IMR-90 (cell line): ENCODE results near the gene DDX46.

ENCODE experiments used
- BHLHE40 ChIP-seq: fragments of 150-350 bp; IDR thresholded peaks from 2 replicates; pipeline ENCODE4 v1.6.1; 2016; ENCODE audit warnings: mild to moderate bottlenecking, low read depth, low read length
- CEBPB ChIP-seq: IDR thresholded peaks from 2 replicates; pipeline ENCODE4 v1.6.1; 2012; ENCODE audit warnings: low read depth, low read length, improper control_type of control experiment
- CTCF ChIP-seq: conservative IDR thresholded peaks from 2 replicates; pipeline ENCODE4 v1.5.1; 2012; ENCODE audit warnings: mild to moderate bottlenecking, low read depth, low read length, improper control_type of control experiment
- FOS ChIP-seq: fragments of 150-350 bp; IDR thresholded peaks from 2 replicates; pipeline ENCODE4 v1.6.1; 2016; ENCODE audit warnings: low read depth, low read length
- MAFK ChIP-seq: IDR thresholded peaks from 2 replicates; pipeline ENCODE4 v1.6.1; 2012; ENCODE audit warnings: low read depth, low read length, improper control_type of control experiment
- MAZ ChIP-seq: IDR thresholded peaks from 2 replicates; pipeline ENCODE4 v1.6.1; 2012; ENCODE audit warnings: low read depth, mild to moderate bottlenecking, low read length, improper control_type of control experiment, moderate library complexity, borderline replicate concordance
- MXI1 ChIP-seq: IDR thresholded peaks from 2 replicates; pipeline ENCODE4 v1.6.1; 2012; ENCODE audit warnings: low read depth, mild to moderate bottlenecking, low read length, moderate library complexity, borderline replicate concordance
- POLR2A ChIP-seq: IDR thresholded peaks from 2 replicates; pipeline ENCODE4 v1.6.1; 2012; ENCODE audit warnings: mild to moderate bottlenecking, low read depth, low read length
- RAD21 ChIP-seq: IDR thresholded peaks from 2 replicates; pipeline ENCODE4 v1.6.1; 2012; ENCODE audit warnings: low read length, improper control_type of control experiment
- RCOR1 ChIP-seq: IDR thresholded peaks from 2 replicates; pipeline ENCODE4 v1.6.1; 2012; ENCODE audit warnings: mild to moderate bottlenecking, low read length, improper control_type of control experiment; ENCODE audit not compliant: insufficient replicate concordance
- RFX5 ChIP-seq: IDR thresholded peaks from 2 replicates; pipeline ENCODE4 v1.8.0; 2012; ENCODE audit warnings: low read depth, mild to moderate bottlenecking, low read length, moderate library complexity
- USF2 ChIP-seq: fragments of 150-350 bp; IDR thresholded peaks from 2 replicates; pipeline ENCODE4 v1.6.1; 2017; ENCODE audit warnings: mild to moderate bottlenecking, antibody characterized with exemption, low read length, low read depth

- TF ChIP-seq USF2 (no peak), POLR2A (no peak), CTCF (no peak), RCOR1 (no peak), FOS (no peak), RFX5 (no peak), BHLHE40 (no peak), MAZ (no peak), RAD21 (no peak), MAFK (no peak), CEBPB (no peak), MXI1 (no peak)
These were observed 60.2 kb downstream of the DDX46 start for GRCh38 chr5:134818776-134819175.
